Dendritic cell treated with granulocyte-macrophage colony-stimulating factor and Interleukin-4, amounts not matched to agents 40 ng/mL and 50 ng/mL, for 4 days (primary cell): ENCODE measurements around the gene CFAP20.
A peak's percentile ranks its signal among the peaks of the same experiment; 100 is the strongest.

ENCODE experiments used
- H3K27ac Mint-ChIP-seq: one replicate; pipeline ENCODE4 v1.8.0; 2022; ENCODE audit warnings: mild to moderate bottlenecking, mixed read lengths
- H3K27me3 Mint-ChIP-seq: one replicate; pipeline ENCODE4 v1.8.0; 2022; ENCODE audit warnings: mild to moderate bottlenecking, mixed read lengths
- H3K36me3 Mint-ChIP-seq: one replicate; pipeline ENCODE4 v1.8.0; 2022; ENCODE audit warnings: low read depth, mixed read lengths
- H3K4me1 Mint-ChIP-seq: one replicate; pipeline ENCODE4 v1.8.0; 2022; ENCODE audit warnings: low read depth, mixed read lengths
- H3K4me3 Mint-ChIP-seq: one replicate; pipeline ENCODE4 v1.8.0; 2022; ENCODE audit warnings: mild to moderate bottlenecking, moderate library complexity, mixed read lengths
- H3K9me3 Mint-ChIP-seq: one replicate; pipeline ENCODE4 v1.8.0; 2022; ENCODE audit warnings: mixed read lengths
- intact Hi-C: fragments of 100-400 bp; cut with micrococcal nuclease; formaldehyde crosslinking; loops from one replicate; pipeline ENCODE4 v1.15.0; 2022

CFAP20 gene

DNA sequence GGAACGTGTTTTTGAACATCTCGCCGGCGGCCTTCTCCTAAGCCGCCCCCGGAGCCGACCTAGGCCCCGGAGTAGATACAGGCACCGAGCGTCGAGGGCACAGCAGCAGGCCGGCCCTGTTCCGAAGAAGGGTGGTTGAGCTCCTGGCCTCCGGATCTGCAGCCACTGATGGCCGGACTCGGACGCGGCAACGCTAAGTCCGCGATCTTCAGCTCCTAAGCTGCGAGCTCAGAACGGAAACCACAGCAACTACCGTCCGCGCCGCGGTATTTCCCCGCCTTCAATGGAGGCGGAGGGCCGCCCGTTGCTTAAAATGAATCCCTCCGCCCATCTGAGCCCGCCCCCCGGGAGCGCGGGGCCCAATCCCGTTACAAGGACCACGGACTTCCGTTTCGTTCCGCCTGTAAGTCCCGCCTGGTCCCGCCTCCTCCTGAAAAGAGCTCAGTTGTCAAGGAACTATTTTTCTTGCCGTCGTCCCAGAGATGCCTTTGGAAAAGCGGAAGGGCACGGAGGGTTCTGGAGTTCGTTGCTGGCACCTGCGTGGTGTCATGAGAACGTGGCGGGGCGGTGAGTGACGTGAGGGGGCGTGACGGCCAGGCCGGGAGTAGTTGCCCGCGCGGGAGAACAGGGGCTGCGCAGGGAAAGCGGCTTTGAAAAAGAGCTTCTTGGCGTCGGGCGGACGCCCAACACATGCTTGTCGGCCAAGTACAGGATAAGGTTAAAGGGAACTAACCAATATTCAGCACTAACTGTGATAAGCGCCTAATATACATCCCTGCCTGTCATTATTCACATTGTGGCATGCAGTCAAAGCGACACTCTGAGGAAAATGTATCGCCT is at the start of gene CFAP20:
TSS of gene CFAP20 (minus strand) at position 285 of the 840 bp plus-strand sequence. CDS start at position 19, 266 bp downstream.
- H3K4me1 Mint-ChIP-seq, result peaks cover 21% of the 10 kb centered on the region
- peaks cover 6% of the 10 kb centered on the region for H3K36me3 Mint-ChIP-seq
- intact Hi-C loops, result loop anchor here (5.0 to 10.0 kb wide), 3 partner anchors 235 to 395 kb away; partner anchors contain the start of genes KATNB1 and KIFC3
- H3K9me3 Mint-ChIP-seq, result no peaks in the 10 kb centered on the region
- no peaks in the 10 kb centered on the region for H3K27me3 Mint-ChIP-seq
- peak within 1 kb of the TSS; percentile 84 for H3K27ac Mint-ChIP-seq
- H3K4me3 Mint-ChIP-seq, result peak within 1 kb of the TSS; percentile 71

DNA sequence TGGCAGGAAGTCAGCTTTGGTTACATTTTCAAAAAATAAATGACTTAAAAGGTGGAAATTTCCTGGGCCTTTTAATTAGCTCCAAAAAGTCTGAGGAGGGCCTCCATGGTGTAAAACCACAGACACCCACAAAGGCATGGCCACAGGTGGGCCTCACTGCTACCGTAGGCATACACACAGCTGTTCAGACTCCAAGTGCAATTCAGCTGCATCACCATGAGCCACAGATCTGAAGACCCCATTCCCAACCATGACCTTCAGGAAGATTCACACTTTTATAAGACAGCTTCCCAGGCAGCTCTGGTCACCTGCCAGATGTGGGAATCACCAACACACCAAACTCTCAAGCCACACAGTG is 48.2 kb upstream of the CFAP20 start:
- Mint-ChIP-seq H3K4me3 (no peak overlapping the region), H3K9me3 (no peaks in the 10 kb centered on the region), H3K27me3 (no peaks in the 10 kb centered on the region), H3K27ac (no peak overlapping the region), H3K36me3 (peaks cover 97% of the 10 kb centered on the region), H3K4me1 (peaks cover 6% of the 10 kb centered on the region)
- intact Hi-C loops, result no loop called here

DNA sequence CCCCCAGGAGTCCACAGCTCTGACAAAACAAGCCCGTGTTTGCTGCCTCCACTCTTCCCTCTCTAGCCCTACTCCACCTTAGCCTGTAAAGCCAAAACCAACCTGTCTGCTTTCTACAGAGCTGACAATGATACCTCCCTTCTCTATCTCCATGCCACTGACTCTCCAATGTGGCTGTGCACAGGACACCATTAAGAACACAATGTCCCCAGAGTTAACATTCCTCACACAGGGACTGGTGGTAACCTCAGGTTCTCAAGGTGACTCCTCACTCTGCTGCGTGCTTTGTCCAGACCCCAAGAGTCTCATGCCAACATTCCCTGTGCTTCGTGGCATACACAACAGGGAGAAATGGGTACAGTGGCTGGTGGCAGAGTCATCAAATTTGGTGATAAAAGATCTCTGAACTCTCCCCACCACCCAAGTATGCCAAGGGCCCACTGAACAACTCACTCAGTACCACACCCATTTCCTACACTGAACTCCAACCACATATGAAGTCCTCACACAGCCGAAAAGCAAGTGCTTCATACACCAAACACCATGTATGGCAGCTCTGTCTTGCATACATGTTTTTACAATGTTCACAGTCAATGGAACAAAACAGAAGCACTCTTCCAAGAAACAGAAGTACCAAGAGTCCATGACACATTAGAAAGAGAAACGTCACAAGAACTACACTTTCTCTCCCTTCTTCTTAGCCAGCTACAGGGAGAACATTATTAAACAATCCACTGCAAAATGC is 47.6 kb upstream of the CFAP20 start:
- H3K27me3 Mint-ChIP-seq, result no peaks in the 10 kb centered on the region
- peaks cover 6% of the 10 kb centered on the region for H3K4me1 Mint-ChIP-seq
- peaks cover 95% of the 10 kb centered on the region for H3K36me3 Mint-ChIP-seq
- intact Hi-C loops, result no loop called here
- H3K27ac Mint-ChIP-seq, result no peak overlapping the region
- H3K9me3 Mint-ChIP-seq, result no peaks in the 10 kb centered on the region
- no peak overlapping the region for H3K4me3 Mint-ChIP-seq

DNA sequence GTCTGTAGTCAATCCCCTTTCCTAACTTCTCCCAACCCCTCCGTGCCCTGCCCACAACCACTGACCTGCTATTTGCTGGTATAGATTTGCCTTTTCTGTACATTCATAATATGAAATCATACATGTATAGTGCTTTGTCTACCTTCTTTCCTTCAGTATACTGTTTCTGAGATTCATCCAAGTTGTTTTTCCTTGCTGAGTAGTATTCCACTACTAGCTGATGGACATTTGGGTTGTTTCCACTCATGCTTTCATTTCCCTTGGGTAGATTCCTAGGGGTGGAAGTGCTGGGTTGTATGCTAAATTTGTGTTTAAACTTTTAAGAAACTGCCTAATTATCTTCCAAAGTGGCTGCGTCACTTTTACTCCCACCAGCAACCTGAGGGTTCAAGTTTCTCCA is 41.0 kb upstream of the CFAP20 start:
- H3K27me3 Mint-ChIP-seq, result no peaks in the 10 kb centered on the region
- intact Hi-C loops, result no loop called here
- H3K4me3 Mint-ChIP-seq, result no peak overlapping the region
- H3K9me3 Mint-ChIP-seq, result no peaks in the 10 kb centered on the region
- H3K4me1 Mint-ChIP-seq, result no peaks in the 10 kb centered on the region
- peaks cover 95% of the 10 kb centered on the region for H3K36me3 Mint-ChIP-seq
- H3K27ac Mint-ChIP-seq, result no peak overlapping the region

DNA sequence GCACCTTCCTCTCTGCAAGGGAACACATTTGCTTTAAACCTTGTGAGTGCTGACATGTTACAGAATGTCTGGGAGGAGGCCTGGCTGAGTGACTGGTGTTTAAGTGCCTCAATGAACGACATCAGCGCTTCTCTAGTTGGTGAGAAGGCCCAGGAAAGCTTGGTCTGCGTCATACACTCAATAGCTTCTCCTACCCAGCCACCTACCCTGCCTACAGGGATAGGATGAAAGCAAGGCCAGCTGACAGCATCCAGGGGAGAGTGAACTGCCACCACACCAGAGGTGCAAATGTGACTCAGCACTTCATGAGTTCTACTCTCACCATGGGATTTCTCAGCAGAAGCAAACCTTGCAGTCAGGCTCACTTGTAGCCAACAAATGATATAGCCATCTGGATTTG is 31.7 kb upstream of the CFAP20 start:
- H3K4me3 Mint-ChIP-seq, result no peak overlapping the region
- no peaks in the 10 kb centered on the region for H3K27me3 Mint-ChIP-seq
- intact Hi-C loops, result no loop called here
- H3K27ac Mint-ChIP-seq, result no peak overlapping the region
- no peaks in the 10 kb centered on the region for H3K9me3 Mint-ChIP-seq
- no peaks in the 10 kb centered on the region for H3K4me1 Mint-ChIP-seq
- H3K36me3 Mint-ChIP-seq, result peaks cover 80% of the 10 kb centered on the region

DNA sequence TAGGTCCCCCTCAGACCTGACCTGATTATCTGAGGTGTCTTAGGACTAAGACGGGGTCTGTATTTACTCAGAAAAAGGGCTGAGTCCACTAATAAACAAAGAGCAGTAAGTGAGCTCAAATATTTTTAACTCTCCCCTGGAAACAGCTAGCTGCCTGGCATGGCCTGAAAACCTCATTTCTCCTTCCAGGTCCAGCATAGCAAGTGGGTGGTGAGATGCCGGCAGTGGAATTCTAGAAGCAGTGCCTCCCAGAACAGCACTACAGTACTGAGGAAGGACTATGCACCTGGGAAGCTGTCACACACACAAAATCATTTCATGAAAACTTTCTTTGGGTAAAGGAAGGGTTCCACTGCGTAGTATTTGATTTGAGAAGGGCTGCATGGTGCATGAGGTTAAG is 29.5 kb upstream of the CFAP20 start:
- no peaks in the 10 kb centered on the region for H3K9me3 Mint-ChIP-seq
- intact Hi-C loops, result no loop called here
- H3K27ac Mint-ChIP-seq, result no peak overlapping the region
- H3K27me3 Mint-ChIP-seq, result no peaks in the 10 kb centered on the region
- no peak overlapping the region for H3K4me3 Mint-ChIP-seq
- peaks cover 58% of the 10 kb centered on the region for H3K36me3 Mint-ChIP-seq
- H3K4me1 Mint-ChIP-seq, result no peaks in the 10 kb centered on the region

DNA sequence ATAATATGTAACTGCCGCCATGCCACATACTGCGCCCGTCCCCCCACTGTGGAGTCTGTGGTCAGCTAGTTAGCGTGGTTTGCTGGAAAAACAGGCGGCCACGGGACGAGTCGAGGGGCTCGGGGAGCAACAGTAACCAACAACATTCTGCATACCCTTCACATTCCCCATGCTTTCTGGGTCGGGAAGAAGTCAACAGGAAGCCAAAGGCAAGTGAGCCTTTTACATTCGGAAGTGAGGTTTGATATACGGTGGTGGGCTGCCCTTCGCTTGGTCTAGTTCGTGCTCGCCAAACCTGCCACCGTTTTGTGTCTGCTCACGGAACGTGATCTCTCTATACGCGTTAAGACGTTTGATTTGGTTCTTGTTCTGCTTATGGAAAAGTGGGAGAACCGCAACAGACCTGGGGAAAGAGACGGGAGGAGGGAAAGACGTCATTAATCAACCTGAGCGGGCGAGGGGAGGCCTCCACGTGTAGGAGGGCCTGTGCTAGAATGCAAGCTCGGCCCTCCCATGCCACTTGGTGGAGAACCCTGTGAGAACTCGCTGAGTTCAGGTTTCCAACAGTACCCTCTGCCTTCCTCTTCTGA is 28.9 kb upstream of the CFAP20 start:
- H3K9me3 Mint-ChIP-seq, result no peaks in the 10 kb centered on the region
- H3K4me3 Mint-ChIP-seq, result no peak overlapping the region
- intact Hi-C loops, result no loop called here

DNA sequence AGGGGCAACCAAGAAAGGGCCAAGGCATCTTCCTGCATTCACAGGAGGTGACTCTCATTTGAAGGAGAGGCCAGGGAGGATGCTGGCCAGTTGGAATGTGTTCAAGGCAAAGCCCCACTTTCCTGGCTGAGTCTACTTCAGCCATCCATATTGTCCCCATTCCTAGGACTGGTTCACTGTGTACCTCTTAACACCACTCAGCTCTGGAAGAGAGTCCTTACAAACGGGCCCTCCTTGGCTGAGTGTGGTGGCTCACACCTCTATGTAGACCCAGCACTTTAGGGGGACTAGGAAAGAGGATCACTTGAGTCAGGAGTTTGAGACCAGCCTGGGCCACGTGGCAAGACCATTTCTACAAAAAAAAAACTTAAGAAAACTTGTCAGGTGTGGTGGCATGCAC is 28.1 kb upstream of the CFAP20 start:
- Mint-ChIP-seq H3K36me3 (peaks cover 45% of the 10 kb centered on the region), H3K4me3 (no peak overlapping the region), H3K9me3 (no peaks in the 10 kb centered on the region), H3K4me1 (no peaks in the 10 kb centered on the region), H3K27ac (no peak overlapping the region), H3K27me3 (no peaks in the 10 kb centered on the region)
- intact Hi-C loops, result no loop called here

More for the DNA sequence above, 28.9 kb upstream of the CFAP20 start:
- Mint-ChIP-seq H3K27ac (no peak overlapping the region), H3K27me3 (no peaks in the 10 kb centered on the region), H3K36me3 (peaks cover 51% of the 10 kb centered on the region), H3K4me1 (no peaks in the 10 kb centered on the region)

DNA sequence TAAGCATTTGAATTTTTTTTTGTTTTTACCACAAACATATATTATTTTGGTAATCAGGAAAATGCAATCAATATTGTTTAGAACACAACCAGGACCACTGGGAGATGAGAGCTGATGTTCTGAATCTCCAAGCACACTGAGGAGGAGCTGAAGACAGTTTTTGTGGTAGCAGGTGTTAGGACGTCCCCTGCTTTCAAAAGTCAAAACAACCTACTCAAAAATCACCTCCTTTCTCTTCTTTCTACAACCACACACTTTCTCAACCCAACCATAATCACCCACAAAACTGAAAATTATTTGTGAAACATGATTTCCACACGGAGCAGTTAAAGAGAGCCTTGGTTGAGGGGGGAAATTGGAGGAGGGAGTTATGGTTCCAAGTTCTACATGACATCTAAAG is 26.7 kb upstream of the CFAP20 start:
- no peak overlapping the region for H3K4me3 Mint-ChIP-seq
- H3K36me3 Mint-ChIP-seq, result peaks cover 32% of the 10 kb centered on the region
- intact Hi-C loops, result no loop called here
- H3K4me1 Mint-ChIP-seq, result no peaks in the 10 kb centered on the region
- no peaks in the 10 kb centered on the region for H3K9me3 Mint-ChIP-seq
- H3K27ac Mint-ChIP-seq, result no peak overlapping the region
- no peaks in the 10 kb centered on the region for H3K27me3 Mint-ChIP-seq

DNA sequence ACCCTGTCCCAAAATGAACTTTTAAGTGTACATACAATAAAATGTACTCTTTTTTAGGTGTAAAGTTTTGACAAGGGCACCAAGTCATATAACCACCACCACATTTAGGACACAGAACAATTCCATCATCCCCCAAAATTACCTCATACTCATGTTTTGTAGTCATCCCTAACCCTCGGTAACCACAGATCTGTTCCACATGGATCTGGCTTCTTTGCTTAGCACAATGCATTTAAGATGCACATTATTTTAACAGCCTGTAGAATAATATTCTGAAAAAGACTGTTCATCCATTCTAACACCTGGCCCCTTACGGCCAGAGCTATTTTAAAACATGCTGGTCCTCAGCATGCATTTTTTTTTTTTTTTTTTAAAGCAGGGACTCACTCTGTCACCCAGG is 25.2 kb upstream of the CFAP20 start:
- Mint-ChIP-seq H3K27ac (no peak overlapping the region), H3K36me3 (peaks cover 17% of the 10 kb centered on the region), H3K4me3 (no peak overlapping the region), H3K9me3 (no peaks in the 10 kb centered on the region), H3K27me3 (no peaks in the 10 kb centered on the region), H3K4me1 (no peaks in the 10 kb centered on the region)
- intact Hi-C loops, result no loop called here

DNA sequence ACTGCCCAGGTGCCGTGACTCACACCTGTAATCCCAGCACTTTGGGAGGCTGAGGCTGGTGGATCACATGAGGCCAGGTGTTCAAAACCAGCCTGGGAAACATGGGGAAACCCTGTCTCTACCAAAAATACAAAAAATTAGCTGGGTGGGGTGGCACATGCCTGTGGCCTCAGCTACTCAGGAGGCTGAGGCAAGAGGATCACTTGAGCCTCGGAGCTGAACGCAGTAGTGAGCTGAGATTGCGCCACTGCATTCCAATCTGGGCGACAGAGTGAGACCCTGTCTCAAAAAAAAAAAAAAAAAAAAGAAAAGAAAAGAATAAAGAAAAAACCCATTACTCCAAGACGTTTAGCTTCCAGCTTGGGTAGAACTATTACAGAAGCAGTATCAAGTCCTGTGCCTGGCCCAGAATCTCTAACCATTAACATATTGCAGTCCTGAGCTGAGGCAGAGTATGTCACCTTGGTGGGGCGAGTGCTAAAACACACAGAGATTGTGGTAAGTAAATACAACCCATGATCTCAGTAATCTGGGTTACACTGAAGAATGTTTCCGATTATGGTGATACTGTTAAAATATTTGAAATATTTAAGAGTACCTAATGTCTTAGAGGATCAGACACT is 23.2 kb upstream of the CFAP20 start:
- Mint-ChIP-seq H3K36me3 (no peaks in the 10 kb centered on the region), H3K9me3 (no peaks in the 10 kb centered on the region), H3K4me1 (no peaks in the 10 kb centered on the region), H3K4me3 (no peak overlapping the region), H3K27me3 (no peaks in the 10 kb centered on the region), H3K27ac (no peak overlapping the region)
- intact Hi-C loops, result no loop called here

DNA sequence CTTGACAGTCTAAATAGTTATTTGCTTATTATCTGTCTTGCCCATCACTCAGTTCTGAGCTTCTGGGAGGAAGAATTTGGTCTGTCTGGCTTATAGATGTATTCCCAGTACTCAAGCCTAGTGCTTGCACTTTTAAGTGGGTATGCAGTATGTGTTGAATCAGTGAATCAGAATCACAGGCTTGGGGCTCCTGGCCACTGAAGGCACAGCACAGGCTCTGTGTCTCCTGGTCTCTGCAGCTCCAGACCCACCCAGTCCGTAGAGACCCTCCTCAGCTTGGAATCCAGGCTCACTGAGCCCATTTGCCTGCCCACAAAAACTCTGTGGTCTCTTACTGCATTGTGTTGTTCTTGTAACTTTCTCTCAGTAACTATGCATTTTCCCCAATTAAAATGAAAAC is 19.3 kb upstream of the CFAP20 start:
- H3K27ac Mint-ChIP-seq, result no peak overlapping the region
- H3K9me3 Mint-ChIP-seq, result no peaks in the 10 kb centered on the region
- no peaks in the 10 kb centered on the region for H3K4me1 Mint-ChIP-seq
- peaks cover 2% of the 10 kb centered on the region for H3K27me3 Mint-ChIP-seq
- intact Hi-C loops, result no loop called here
- H3K36me3 Mint-ChIP-seq, result no peaks in the 10 kb centered on the region
- H3K4me3 Mint-ChIP-seq, result no peak overlapping the region

DNA sequence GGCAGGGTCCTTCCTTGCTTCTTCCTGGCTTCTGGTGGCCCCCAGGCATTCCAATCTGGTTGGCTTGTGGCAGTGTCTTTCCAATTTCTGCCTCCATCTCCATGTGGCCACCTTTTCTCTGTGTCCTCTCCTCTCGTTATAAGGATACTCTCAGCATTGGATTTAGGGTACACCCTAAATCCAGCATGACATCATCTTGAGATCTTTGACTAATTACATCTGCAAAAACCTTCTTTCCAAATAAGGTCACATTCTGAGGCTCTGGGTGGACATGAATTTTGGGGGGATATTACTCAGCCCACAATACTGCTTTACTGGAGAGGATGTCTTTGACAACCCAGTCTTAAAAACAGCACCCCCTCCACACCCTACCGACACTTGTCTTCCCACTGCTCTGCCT is 18.9 kb upstream of the CFAP20 start:
- intact Hi-C loops, result no loop called here
- H3K4me1 Mint-ChIP-seq, result no peaks in the 10 kb centered on the region
- H3K36me3 Mint-ChIP-seq, result no peaks in the 10 kb centered on the region
- H3K27ac Mint-ChIP-seq, result no peak overlapping the region
- peaks cover 2% of the 10 kb centered on the region for H3K27me3 Mint-ChIP-seq
- H3K9me3 Mint-ChIP-seq, result no peaks in the 10 kb centered on the region
- H3K4me3 Mint-ChIP-seq, result no peak overlapping the region

DNA sequence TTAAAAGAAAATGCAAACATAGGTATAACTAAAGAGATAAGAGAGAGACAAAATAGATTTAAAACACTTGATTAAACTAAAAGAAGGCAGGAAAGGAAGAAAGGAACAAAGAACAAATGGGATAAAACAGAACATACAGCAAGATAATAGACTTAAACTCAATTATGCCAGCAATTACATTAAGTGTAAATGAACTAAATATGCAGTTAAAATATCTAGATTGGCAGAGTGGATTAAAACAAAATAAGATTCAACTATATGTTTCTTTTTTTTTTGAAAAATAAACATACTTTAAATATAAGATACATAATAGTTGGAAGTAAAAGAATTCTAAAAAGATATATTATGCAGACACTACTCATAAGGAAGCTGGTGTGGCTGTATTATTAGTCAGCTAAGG is 9.7 kb upstream of the CFAP20 start:
- Mint-ChIP-seq H3K27me3 (peaks cover 4% of the 10 kb centered on the region), H3K4me1 (no peaks in the 10 kb centered on the region), H3K36me3 (no peaks in the 10 kb centered on the region), H3K9me3 (peaks cover 35% of the 10 kb centered on the region), H3K27ac (no peak overlapping the region), H3K4me3 (no peak overlapping the region)
- intact Hi-C loops, result loop anchor here (5.0 kb wide), 1 partner anchor 48 kb away; no protein-coding TSS in a partner anchor
